Islet precursor cell (in vitro differentiated cells): ENCODE results near the gene SUDS3.
"Not testable (repeated sequence)": the region's sequence is repeated elsewhere in the genome, so short reads cannot be mapped to it uniquely, and the experiment has no call there.

Experiments
- DNase-seq: peaks from one replicate; pipeline ENCODE4 v3.0.0-alpha.2; 2018

Gene SUDS3

GRCh38 chr12:118376089-118377020 is at the start of gene SUDS3:
Gene SUDS3, plus strand, starts transcription at chr12:118376555. Its CDS starts 137 bp downstream, at chr12:118376692.
- peak; percentile 95 for DNase-seq

- DNase-seq, result no peak
These were observed 49.4 kb upstream of the SUDS3 start for GRCh38 chr12:118326991-118327390.

GRCh38 chr12:118327391-118327790 is 49.0 kb upstream of the SUDS3 start:
- DNase-seq, result no peak

- DNase-seq, result no peak
These were observed 47.6 kb upstream of the SUDS3 start for GRCh38 chr12:118328486-118329330.

GRCh38 chr12:118330421-118331018 is 45.8 kb upstream of the SUDS3 start:
- no peak for DNase-seq

GRCh38 chr12:118332511-118332910 is 43.8 kb upstream of the SUDS3 start:
- no peak for DNase-seq

GRCh38 chr12:118334241-118334640 is 42.1 kb upstream of the SUDS3 start:
- DNase-seq, result no peak

- no peak for DNase-seq
These were observed 41.3 kb upstream of the SUDS3 start for GRCh38 chr12:118334939-118335567.

GRCh38 chr12:118336123-118336522 is 40.2 kb upstream of the SUDS3 start:
- DNase-seq, result no peak

GRCh38 chr12:118337194-118337838 is 39.0 kb upstream of the SUDS3 start:
- no peak for DNase-seq

GRCh38 chr12:118342090-118342489 is 34.3 kb upstream of the SUDS3 start:
- no peak for DNase-seq

- no peak for DNase-seq
These were observed 31.5 kb upstream of the SUDS3 start for GRCh38 chr12:118344829-118345228.

GRCh38 chr12:118345355-118345754 is 31.0 kb upstream of the SUDS3 start:
- no peak for DNase-seq

- no peak for DNase-seq
These were observed 29.5 kb upstream of the SUDS3 start for GRCh38 chr12:118346895-118347294.

- no peak for DNase-seq
These were observed 28.4 kb upstream of the SUDS3 start for GRCh38 chr12:118347916-118348315.

- no peak for DNase-seq
These were observed 25.3 kb upstream of the SUDS3 start for GRCh38 chr12:118350908-118351559.

GRCh38 chr12:118353721-118354120 is 22.6 kb upstream of the SUDS3 start:
- no peak for DNase-seq

- DNase-seq, result not testable (repeated sequence)
These were observed 21.9 kb upstream of the SUDS3 start for GRCh38 chr12:118354503-118354902.

GRCh38 chr12:118354903-118355302 is 21.5 kb upstream of the SUDS3 start:
- DNase-seq, result no peak

- DNase-seq, result no peak
These were observed 20.5 kb upstream of the SUDS3 start for GRCh38 chr12:118355843-118356242.

- no peak for DNase-seq
These were observed 19.5 kb upstream of the SUDS3 start for GRCh38 chr12:118356809-118357256.
